A673 (cell line): ENCODE data around the gene NGDN. TPM values are rescaled to one million over a fixed set of nuclear protein-coding genes. Genes with fewer than 3 reads are reported as not detected.

Source experiments
- BruUV-seq: library from RNA; stranded (reverse); fragments of 400-500 nt; replicated peaks from 2 replicates; lab custom pipeline; 2021; lab: Mats Ljungman, UMichigan
- CTCF ChIA-PET: fragments of 300-600 bp; sonication (Branson Sonifier 250); formaldehyde crosslinking; loops from one replicate; lab custom pipeline; 2022; ENCODE audit warnings: antibody characterized with exemption; lab: Charles Lee
- POLR2A ChIA-PET: fragments of 300-600 bp; sonication (Branson Sonifier 250); formaldehyde crosslinking; loops from one replicate; lab custom pipeline; 2022; ENCODE audit warnings: antibody characterized with exemption; ENCODE audit not compliant: low non-redundant PET; lab: Charles Lee
- DNase-seq: peaks from one replicate; pipeline ENCODE4 v3.0.0-alpha.2; 2015; ENCODE audit warnings: low spot score
- H3K27ac ChIP-seq: fragments of 200-600 bp; sonication (generic); 2 replicates; pipeline ENCODE4 v1.5.1; 2016; ENCODE audit warnings: mixed run types, low read depth, mild to moderate bottlenecking, mixed read lengths, antibody characterized with exemption, low read length; ENCODE audit not compliant: poor library complexity, severe bottlenecking
- H3K27me3 ChIP-seq: fragments of 200-600 bp; sonication (generic); replicated peaks from 2 replicates; pipeline ENCODE4 v1.6.1; 2017; ENCODE audit warnings: mixed run types, low read depth, mild to moderate bottlenecking, mixed read lengths, antibody characterized with exemption, low read length; ENCODE audit not compliant: insufficient read depth, poor library complexity
- H3K36me3 ChIP-seq: fragments of 200-600 bp; sonication (generic); 2 replicates; pipeline ENCODE4 v1.6.1; 2016; ENCODE audit warnings: mixed run types, mild to moderate bottlenecking, mixed read lengths, antibody characterized with exemption, low read length; ENCODE audit not compliant: insufficient read depth, poor library complexity, severe bottlenecking
- H3K4me1 ChIP-seq: fragments of 200-600 bp; sonication (generic); 2 replicates; pipeline ENCODE4 v1.6.1; 2017; ENCODE audit warnings: mixed run types, mild to moderate bottlenecking, mixed read lengths, antibody characterized with exemption, low read length; ENCODE audit not compliant: insufficient read depth, poor library complexity, severe bottlenecking
- H3K4me3 ChIP-seq: fragments of 200-600 bp; sonication (generic); 2 replicates; pipeline ENCODE4 v1.5.1; 2016; ENCODE audit warnings: low read depth, mixed run types, mild to moderate bottlenecking, mixed read lengths, low read length; ENCODE audit not compliant: poor library complexity, severe bottlenecking
- H3K9me3 ChIP-seq: fragments of 200-600 bp; sonication (generic); 2 replicates; pipeline ENCODE4 v1.6.1; 2016; ENCODE audit warnings: mixed run types, low read depth, mild to moderate bottlenecking, mixed read lengths, antibody characterized with exemption, low read length; ENCODE audit not compliant: poor library complexity, severe bottlenecking
- CTCF ChIP-seq: fragments of 300-800, 200-600 bp; sonication (generic); conservative IDR thresholded peaks from 2 replicates; pipeline ENCODE4 v1.5.1; 2017; ENCODE audit warnings: low read depth, mild to moderate bottlenecking, antibody characterized with exemption, low read length, moderate library complexity, mixed read lengths
- EZH2 ChIP-seq: fragments of 200-600 bp; sonication (generic); IDR thresholded peaks from 2 replicates; pipeline ENCODE4 v1.6.1; 2017; ENCODE audit warnings: borderline replicate concordance, low read depth, mild to moderate bottlenecking, mixed read lengths, antibody characterized with exemption, low read length; ENCODE audit not compliant: poor library complexity, severe bottlenecking
- intact Hi-C: fragments of 100-400 bp; cut with micrococcal nuclease; formaldehyde crosslinking; loops from one replicate; pipeline ENCODE4 v1.10.0; 2022; ENCODE audit not compliant: unreplicated experiment
- total RNA-seq: library from RNA; stranded (reverse); gene quantifications from 2 replicates; pipeline ENCODE4 v1.2.3, GENCODE V29; 2021

The NGDN gene
- total RNA-seq, 1 experiment from 2014 or later: 71.2 TPM

GRCh38 chr14:23432102-23432925, 37.2 kb upstream of the NGDN start:
- intact Hi-C loops: no loop called here
- Histone ChIP-seq H3K36me3 (no peaks in the 10 kb centered on the region), H3K27ac (no peak overlapping the region), H3K9me3 (no peaks in the 10 kb centered on the region), H3K4me1 (no peaks in the 10 kb centered on the region), H3K27me3 (no peaks in the 10 kb centered on the region), H3K4me3 (no peak overlapping the region)
- no TSS peak for BruUV-seq
- CTCF ChIA-PET: no interaction called here
- TF ChIP-seq EZH2 (no peak), CTCF (no peak)
- POLR2A ChIA-PET: no interaction called here
- DNase-seq: no peak

GRCh38 chr14:23432946-23433345, 36.6 kb upstream of the NGDN start:
- CTCF ChIA-PET: no interaction called here
- H3K9me3 ChIP-seq: no peaks in the 10 kb centered on the region
- no peak for DNase-seq
- no peaks in the 10 kb centered on the region for H3K4me1 ChIP-seq
- POLR2A ChIA-PET: no interaction called here
- H3K27me3 ChIP-seq: no peaks in the 10 kb centered on the region
- H3K36me3 ChIP-seq: no peaks in the 10 kb centered on the region
- TF ChIP-seq CTCF: no peak
- TF ChIP-seq EZH2: no peak
- no peak overlapping the region for H3K27ac ChIP-seq
- no peak overlapping the region for H3K4me3 ChIP-seq
- intact Hi-C loops: no loop called here
- BruUV-seq: no TSS peak

- ChIA-PET CTCF (no interaction called here), POLR2A (no interaction called here)
- BruUV-seq: no TSS peak
- Histone ChIP-seq H3K36me3 (no peaks in the 10 kb centered on the region), H3K27ac (no peak overlapping the region), H3K4me1 (no peaks in the 10 kb centered on the region), H3K4me3 (no peak overlapping the region), H3K27me3 (no peaks in the 10 kb centered on the region), H3K9me3 (no peaks in the 10 kb centered on the region)
- DNase-seq: no peak
- intact Hi-C loops: no loop called here
- TF ChIP-seq CTCF: no peak
- TF ChIP-seq EZH2: no peak
These were observed 36.0 kb upstream of the NGDN start for GRCh38 chr14:23433457-23433856.
